RPMI8226 (cell line): ENCODE data around the gene ITGB4.
"Not testable (repeated sequence)": the region's sequence is repeated elsewhere in the genome, so short reads cannot be mapped to it uniquely, and the experiment has no call there.

ENCODE experiments used
- DNase-seq: peaks from one replicate; pipeline ENCODE4 v3.0.0-alpha.2; 2015

ITGB4 gene

GRCh38 chr17:75773808-75774470, 52.7 kb downstream of the ITGB4 start:
- no peak for DNase-seq

GRCh38 chr17:75774471-75774990, 53.3 kb downstream of the ITGB4 start:
- DNase-seq: no peak

- no peak for DNase-seq
Measured at GRCh38 chr17:75774991-75775668, 53.9 kb downstream of the ITGB4 start.

- no peak for DNase-seq
Measured at GRCh38 chr17:75776386-75777295, 55.4 kb downstream of the ITGB4 start.

- DNase-seq: no peak
Measured at GRCh38 chr17:75777296-75777922, 56.1 kb downstream of the ITGB4 start.

GRCh38 chr17:75778066-75778860, 57.0 kb downstream of the ITGB4 start:
- DNase-seq: not testable (repeated sequence)

GRCh38 chr17:75778861-75779249, 57.6 kb downstream of the ITGB4 start:
- peak; percentile 75 for DNase-seq

GRCh38 chr17:75779250-75779986, 58.2 kb downstream of the ITGB4 start:
- DNase-seq: peak; percentile 99

- DNase-seq: no peak
Measured at GRCh38 chr17:75779987-75780889, 59.0 kb downstream of the ITGB4 start.

GRCh38 chr17:75783069-75783783, 62.0 kb downstream of the ITGB4 start:
- DNase-seq: peak; percentile 64

- DNase-seq: peak; percentile 55
Measured at GRCh38 chr17:75783803-75784472, 62.7 kb downstream of the ITGB4 start.

- DNase-seq: peak; percentile 98
Measured at GRCh38 chr17:75784473-75785015, 63.3 kb downstream of the ITGB4 start, which contains the start of gene UNK. Gene UNK (plus strand): TSS chr17:75784806. CDS start chr17:75784881, 75 bp downstream.

- peak; percentile 91 for DNase-seq
Measured at GRCh38 chr17:75785016-75785890, 64.0 kb downstream of the ITGB4 start.

GRCh38 chr17:75791254-75791653, 70.0 kb downstream of the ITGB4 start:
- no peak for DNase-seq

GRCh38 chr17:75793460-75793859, 72.2 kb downstream of the ITGB4 start:
- no peak for DNase-seq

- DNase-seq: no peak
Measured at GRCh38 chr17:75795820-75796607, 74.8 kb downstream of the ITGB4 start.
